ENCODE data around the gene CCNY. TPM values are rescaled to one million over a fixed set of nuclear protein-coding genes. Genes with fewer than 3 reads are reported as not detected.

CCNY gene
- total RNA-seq, 1 experiment from 2014 or later, result 53.3 TPM

- no peaks in the 10 kb centered on the region for H3K9me3 Mint-ChIP-seq
- no peak overlapping the region for H3K27ac Mint-ChIP-seq
- POLR2A ChIA-PET, result no interaction called here
- no peak for DNase-seq (ENCODE audit: low spot score)
- no peaks in the 10 kb centered on the region for H3K27me3 Mint-ChIP-seq (ENCODE audit: low read depth)
- CTCF ChIA-PET, result no interaction called here
- no peak for ATAC-seq
- H3K4me3 Mint-ChIP-seq, result no peak overlapping the region
- peaks cover 29% of the 10 kb centered on the region for H3K4me1 Mint-ChIP-seq
- no peaks in the 10 kb centered on the region for H3K36me3 Mint-ChIP-seq
- no peak for TF ChIP-seq OVOL2 (CRISPR knock-in tag; IDR thresholded peaks at IDR 0.05; ENCODE audit: borderline replicate concordance)
- TF ChIP-seq E2F1 (CRISPR knock-in tag; IDR thresholded peaks at IDR 0.05), result no peak
- TF ChIP-seq JUN (CRISPR knock-in tag; IDR thresholded peaks at IDR 0.05), result no peak
- no peak for TF ChIP-seq ERG (CRISPR knock-in tag; IDR thresholded peaks at IDR 0.05)
- TF ChIP-seq TEAD4 (CRISPR knock-in tag; IDR thresholded peaks at IDR 0.05), result no peak
- TF ChIP-seq ZNF532 (CRISPR knock-in tag; IDR thresholded peaks at IDR 0.05; ENCODE audit: borderline replicate concordance), result no peak
Measured at GRCh38 chr10:35359873-35360272, 23.6 kb downstream of the CCNY start.

- TF ChIP-seq ZSCAN18 (CRISPR knock-in tag; IDR thresholded peaks at IDR 0.05) (no peak), GRHL2 (CRISPR knock-in tag; IDR thresholded peaks at IDR 0.05; ENCODE audit: insufficient replicate concordance, severe bottlenecking) (no peak), CDX4 (CRISPR knock-in tag; IDR thresholded peaks at IDR 0.05; ENCODE audit: borderline replicate concordance) (no peak), PRRX2 (CRISPR knock-in tag; IDR thresholded peaks at IDR 0.05) (no peak), ZNF232 (CRISPR knock-in tag; IDR thresholded peaks at IDR 0.05) (no peak), TP53 (CRISPR knock-in tag; IDR thresholded peaks at IDR 0.05) (no peak; the same call in 1 of the 2 replicates), ZNF512 (CRISPR knock-in tag; IDR thresholded peaks at IDR 0.05; ENCODE audit: borderline replicate concordance) (no peak), IRF1 (CRISPR knock-in tag; IDR thresholded peaks at IDR 0.05) (no peak), FOXP4 (CRISPR knock-in tag; IDR thresholded peaks at IDR 0.05) (no peak)
- H3K36me3 Mint-ChIP-seq, result no peaks in the 10 kb centered on the region
- H3K27me3 Mint-ChIP-seq (ENCODE audit: low read depth), result no peaks in the 10 kb centered on the region
- H3K27ac Mint-ChIP-seq, result no peak overlapping the region
- ChIA-PET CTCF (no interaction called here), POLR2A (no interaction called here)
- H3K4me3 Mint-ChIP-seq, result no peak overlapping the region
- ATAC-seq (peak; percentile 20), DNase-seq (ENCODE audit: low spot score) (no peak)
- peaks cover 23% of the 10 kb centered on the region for H3K4me1 Mint-ChIP-seq
- no peaks in the 10 kb centered on the region for H3K9me3 Mint-ChIP-seq
Measured at GRCh38 chr10:35362701-35363350, 26.5 kb downstream of the CCNY start.

Measured in WTC11 (cell line).